Omental fat pad (tissue), 4 donors: ENCODE results near the gene CMTM1. TPM values are rescaled to one million over a fixed set of nuclear protein-coding genes. Genes with fewer than 3 reads are reported as not detected.
A peak's percentile ranks its signal among the peaks of the same experiment; 100 is the strongest.

Experiments used
- ATAC-seq: fragments of 150-250 bp; one replicate; pipeline ENCODE4 v1.9.1; 2016; ENCODE audit warnings: mild to moderate bottlenecking, moderate library complexity; ENCODE audit not compliant: low FRiP score
- DNase-seq: peaks from one replicate; pipeline ENCODE4 v3.0.0-alpha.2; 2019; ENCODE audit warnings: low spot score
- CTCF ChIP-seq, 3 donors: fragments of 450-650 bp; IDR thresholded peaks; one replicate each; pipeline ENCODE4 v1.5.1; 2016 to 2017; ENCODE audit warnings: antibody characterized with exemption in 3 of 3, mild to moderate bottlenecking in 3 of 3, moderate library complexity in 2 of 3
- total RNA-seq, 4 donors: library from RNA; depleted of rRNA; stranded (reverse); fragments of >200 nt; gene quantifications; one replicate each; pipeline ENCODE4 v1.1.0, GENCODE V29; 2016

CMTM1 gene
- total RNA-seq, 4 donors from 2014 or later, result 0.93 to 1.1 (median 0.98) TPM

GRCh38 chr16:66548068-66548467, 18.2 kb upstream of the CMTM1 start:
- TF ChIP-seq CTCF (IDR thresholded peaks at IDR 0.05), result no peak
- ATAC-seq (no peak), DNase-seq (no peak)

- DNase-seq (no peak), ATAC-seq (no peak)
- no peak for TF ChIP-seq CTCF (IDR thresholded peaks at IDR 0.05)
Measured at GRCh38 chr16:66548868-66549267, 17.4 kb upstream of the CMTM1 start.

- ATAC-seq (peak; percentile 43), DNase-seq (no peak)
- no peak for TF ChIP-seq CTCF (IDR thresholded peaks at IDR 0.05)
Measured at GRCh38 chr16:66549284-66550131, 16.7 kb upstream of the CMTM1 start, which contains the start of gene TK2. TK2 (minus strand) TSS chr16:66550122; CDS start chr16:66550061, 61 bp downstream.

- no peak for DNase-seq
- TF ChIP-seq CTCF (IDR thresholded peaks at IDR 0.05), result no peak
- ATAC-seq, result no peak
Measured at GRCh38 chr16:66551348-66551759, 14.9 kb upstream of the CMTM1 start.

GRCh38 chr16:66551788-66552285, 14.4 kb upstream of the CMTM1 start:
- no peak for DNase-seq

GRCh38 chr16:66552286-66553177, 13.7 kb upstream of the CMTM1 start, which contains the start of gene CKLF:
CKLF (plus strand) TSS chr16:66552576; CDS start chr16:66552716, 140 bp downstream.
- TF ChIP-seq CTCF (IDR thresholded peaks at IDR 0.05), result no peak
- ATAC-seq (peak; percentile 85), DNase-seq (peak; percentile 42)

More at GRCh38 chr16:66551788-66552285, 14.4 kb upstream of the CMTM1 start:
- ATAC-seq, result no peak
- TF ChIP-seq CTCF (IDR thresholded peaks at IDR 0.05), result no peak
